Sigmoid colon (tissue), 7 donors: ENCODE data around the gene APBA1. TPM values are rescaled to one million over a fixed set of nuclear protein-coding genes. Genes with fewer than 3 reads are reported as not detected.

ENCODE experiments used
- DNase-seq: peaks from one replicate; pipeline ENCODE4 v3.0.0-alpha.2; 2019
- H3K27ac ChIP-seq, 4 donors: fragments of 200-600 bp; sonication (generic); one replicate each; pipeline ENCODE4 v1.5.1; 2016 to 2019; ENCODE audit warnings: mild to moderate bottlenecking in 1 of 4
- H3K27me3 ChIP-seq, 3 donors: fragments of 200-600 bp; sonication (generic); one replicate each; pipeline ENCODE4 v1.5.1; 2019; ENCODE audit warnings: mild to moderate bottlenecking in 1 of 3
- H3K36me3 ChIP-seq, 4 donors: fragments of 200-600 bp; sonication (generic); one replicate each; pipeline ENCODE4 v1.5.1; 2016 to 2019
- H3K4me1 ChIP-seq, 4 donors: fragments of 200-600 bp; sonication (generic); one replicate each; pipeline ENCODE4 v1.5.1; 2017 to 2019
- H3K4me3 ChIP-seq, 4 donors: fragments of 200-600 bp; sonication (generic); one replicate each; pipeline ENCODE4 v1.5.1; 2017 to 2019; ENCODE audit warnings: mild to moderate bottlenecking in 2 of 4, moderate library complexity in 1 of 4
- H3K9me3 ChIP-seq, 4 donors: fragments of 200-600 bp in 3 of 4; sonication (generic) in 3 of 4; one replicate each; pipeline versions ENCODE4 v1.5.1 to v1.6.1; 2013 to 2019
- EP300 ChIP-seq, 4 donors: sonication (generic); formaldehyde crosslinking; IDR thresholded peaks; one replicate each; pipeline ENCODE4 v1.6.1; 2017; ENCODE audit warnings: antibody characterized with exemption in 4 of 4
- POLR2A ChIP-seq, 2 donors: fragments of 450-650 bp; IDR thresholded peaks; one replicate each; pipeline ENCODE4 v1.6.1; 2016; ENCODE audit warnings: antibody characterized with exemption in 2 of 2, mild to moderate bottlenecking in 2 of 2, moderate library complexity in 2 of 2
- POLR2AphosphoS5 ChIP-seq, 4 donors: sonication (generic); formaldehyde crosslinking; IDR thresholded peaks; one replicate each; pipeline ENCODE4 v1.6.1; 2017; ENCODE audit warnings: antibody characterized with exemption in 4 of 4
- whole genome bisulfite sequencing, 2 donors: extraction: QIAGEN DNeasy Blood & Tissue Kit; methylation state at CpG; one replicate each; pipeline ENCODE4 v1.1.7; 2013; 5-methylcytosine and 5-hydroxymethylcytosine counted together
- intact Hi-C: fragments of 100-400 bp; cut with DNase I; formaldehyde crosslinking; loops from one replicate; pipeline ENCODE4 v1.15.1; 2023
- polyA plus RNA-seq, 3 donors: library from polyadenylated mRNA; stranded (reverse); fragments of 200-250 nt; gene quantifications; one replicate each; pipeline ENCODE4 v1.2.3, GENCODE V29; 2013
- total RNA-seq, 4 donors: library from RNA; depleted of rRNA; stranded (reverse); fragments of >200 nt; gene quantifications; one replicate each; pipeline ENCODE4 v1.1.0, GENCODE V29; 2016
- TF ChIP-seq, protein P1 (sequence below), 4 experiments: fragments of 450-650 bp in 3 of 4; fragments of 200-600 bp in 1 of 4; IDR thresholded peaks; one replicate each; pipeline ENCODE4 v1.5.1; 2016 to 2019; ENCODE audit warnings: antibody characterized with exemption in 4 of 4, mild to moderate bottlenecking in 3 of 4, moderate library complexity in 2 of 4
- donor health status: healthy with polysubstance abuse.
- donor health status: Bipolar disorder and iron deficiency.
- donor health status: healthy.

APBA1 gene
- total and polyA plus RNA-seq, 7 donors: 1.7 to 6.7 (median 4.2) TPM

DNA sequence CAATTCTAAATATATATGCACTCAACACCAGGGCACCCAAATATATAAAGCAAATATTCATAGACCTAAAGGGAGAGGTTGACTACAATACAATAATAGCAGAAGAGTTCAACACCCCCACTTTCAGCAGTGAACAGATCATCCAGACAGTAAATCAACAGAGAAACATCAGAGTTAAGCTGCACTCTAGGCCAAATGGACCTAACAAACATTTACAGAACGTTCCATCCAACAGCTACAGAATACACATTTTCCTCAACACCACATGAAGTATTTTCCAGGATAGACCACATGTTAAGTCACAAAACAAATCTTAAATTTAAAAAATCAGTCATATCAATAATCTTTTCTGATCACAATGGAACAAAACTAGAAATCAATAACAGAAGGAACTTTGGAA is 18.9 kb downstream of the APBA1 start:
- intact Hi-C loops: no loop called here
- H3K4me3 ChIP-seq: no peak overlapping the region
- WGBS, 2 donors: 71 to 74% methylated on average over 1 of the region's 1 CpG
- H3K9me3 ChIP-seq: no peaks in the 10 kb centered on the region
- no peak overlapping the region for H3K27ac ChIP-seq
- no peak for TF ChIP-seq POLR2A (IDR thresholded peaks at IDR 0.05)
- TF ChIP-seq, protein P1, sequence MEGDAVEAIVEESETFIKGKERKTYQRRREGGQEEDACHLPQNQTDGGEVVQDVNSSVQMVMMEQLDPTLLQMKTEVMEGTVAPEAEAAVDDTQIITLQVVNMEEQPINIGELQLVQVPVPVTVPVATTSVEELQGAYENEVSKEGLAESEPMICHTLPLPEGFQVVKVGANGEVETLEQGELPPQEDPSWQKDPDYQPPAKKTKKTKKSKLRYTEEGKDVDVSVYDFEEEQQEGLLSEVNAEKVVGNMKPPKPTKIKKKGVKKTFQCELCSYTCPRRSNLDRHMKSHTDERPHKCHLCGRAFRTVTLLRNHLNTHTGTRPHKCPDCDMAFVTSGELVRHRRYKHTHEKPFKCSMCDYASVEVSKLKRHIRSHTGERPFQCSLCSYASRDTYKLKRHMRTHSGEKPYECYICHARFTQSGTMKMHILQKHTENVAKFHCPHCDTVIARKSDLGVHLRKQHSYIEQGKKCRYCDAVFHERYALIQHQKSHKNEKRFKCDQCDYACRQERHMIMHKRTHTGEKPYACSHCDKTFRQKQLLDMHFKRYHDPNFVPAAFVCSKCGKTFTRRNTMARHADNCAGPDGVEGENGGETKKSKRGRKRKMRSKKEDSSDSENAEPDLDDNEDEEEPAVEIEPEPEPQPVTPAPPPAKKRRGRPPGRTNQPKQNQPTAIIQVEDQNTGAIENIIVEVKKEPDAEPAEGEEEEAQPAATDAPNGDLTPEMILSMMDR (IDR thresholded peaks at IDR 0.05): no peak
- TF ChIP-seq POLR2AphosphoS5 (IDR thresholded peaks at IDR 0.05): no peak
- no peak for TF ChIP-seq EP300 (IDR thresholded peaks at IDR 0.05)
- H3K27me3 ChIP-seq: no peaks in the 10 kb centered on the region
- no peak for DNase-seq
- peaks cover 0 to 7% (median 0%) of the 10 kb centered on the region in 4 donors for H3K4me1 ChIP-seq
- H3K36me3 ChIP-seq: no peaks in the 10 kb centered on the region

- Histone ChIP-seq H3K27ac (no peak overlapping the region), H3K9me3 (no peaks in the 10 kb centered on the region), H3K4me1 (peaks cover 0 to 7% (median 0%) of the 10 kb centered on the region in 4 donors), H3K27me3 (no peaks in the 10 kb centered on the region), H3K36me3 (no peaks in the 10 kb centered on the region), H3K4me3 (no peak overlapping the region)
- no peak for DNase-seq
- intact Hi-C loops: no loop called here
- WGBS, 2 donors: 57 to 58% methylated on average over 4 of the region's 4 CpGs
- TF ChIP-seq EP300 (IDR thresholded peaks at IDR 0.05): no peak
- TF ChIP-seq POLR2AphosphoS5 (IDR thresholded peaks at IDR 0.05): no peak
- TF ChIP-seq, protein P1 (IDR thresholded peaks at IDR 0.05): no peak
- TF ChIP-seq POLR2A (IDR thresholded peaks at IDR 0.05): no peak
Observed at GRCh38 chr9:69649566-69650250, 22.5 kb downstream of the APBA1 start.

DNA sequence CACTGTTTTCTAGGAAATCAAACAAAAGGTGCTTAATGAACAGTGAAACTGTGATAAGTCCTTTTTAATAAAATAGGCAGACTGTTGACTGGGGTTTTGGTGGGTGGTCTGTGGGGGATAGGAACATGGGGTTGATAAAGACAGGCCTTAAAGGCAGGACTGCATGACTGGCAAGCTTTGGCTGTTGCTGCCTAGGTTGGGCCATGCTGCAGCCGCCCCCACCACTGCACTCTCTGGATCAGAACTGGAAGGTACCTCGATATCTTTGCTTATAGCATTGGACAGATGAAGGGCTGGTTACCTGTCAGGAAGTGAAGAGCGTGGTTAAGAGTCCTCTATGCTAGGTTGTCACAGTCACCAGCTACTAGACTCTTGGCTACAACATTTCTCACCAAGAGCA is 24.4 kb downstream of the APBA1 start:
- DNase-seq: no peak
- TF ChIP-seq POLR2A (IDR thresholded peaks at IDR 0.05): no peak
- TF ChIP-seq, protein P1 (IDR thresholded peaks at IDR 0.05): no peak
- TF ChIP-seq EP300 (IDR thresholded peaks at IDR 0.05): no peak
- H3K27me3 ChIP-seq: no peaks in the 10 kb centered on the region
- H3K36me3 ChIP-seq: no peaks in the 10 kb centered on the region
- 91 to 92% methylated on average over 3 of the region's 3 CpGs for WGBS, 2 donors
- H3K4me3 ChIP-seq: no peak overlapping the region
- H3K9me3 ChIP-seq: no peaks in the 10 kb centered on the region
- intact Hi-C loops: no loop called here
- no peak overlapping the region for H3K27ac ChIP-seq
- peaks cover 0 to 7% (median 0%) of the 10 kb centered on the region in 4 donors for H3K4me1 ChIP-seq

- TF ChIP-seq POLR2AphosphoS5 (IDR thresholded peaks at IDR 0.05): no peak
- TF ChIP-seq, protein P1 (IDR thresholded peaks at IDR 0.05): no peak
- H3K9me3 ChIP-seq: peaks cover 0 to 2% (median 0%) of the 10 kb centered on the region in 4 donors
- intact Hi-C loops: no loop called here
- H3K4me3 ChIP-seq: no peak overlapping the region
- no peak for DNase-seq
- no peaks in the 10 kb centered on the region for H3K27me3 ChIP-seq
- no peak overlapping the region for H3K27ac ChIP-seq
- H3K4me1 ChIP-seq: peaks cover 0 to 7% (median 0%) of the 10 kb centered on the region in 4 donors
- H3K36me3 ChIP-seq: no peaks in the 10 kb centered on the region
- WGBS, 2 donors: 53 to 78% methylated on average over 3 of the region's 3 CpGs
Observed at GRCh38 chr9:69646810-69647209, 25.4 kb downstream of the APBA1 start.

DNA sequence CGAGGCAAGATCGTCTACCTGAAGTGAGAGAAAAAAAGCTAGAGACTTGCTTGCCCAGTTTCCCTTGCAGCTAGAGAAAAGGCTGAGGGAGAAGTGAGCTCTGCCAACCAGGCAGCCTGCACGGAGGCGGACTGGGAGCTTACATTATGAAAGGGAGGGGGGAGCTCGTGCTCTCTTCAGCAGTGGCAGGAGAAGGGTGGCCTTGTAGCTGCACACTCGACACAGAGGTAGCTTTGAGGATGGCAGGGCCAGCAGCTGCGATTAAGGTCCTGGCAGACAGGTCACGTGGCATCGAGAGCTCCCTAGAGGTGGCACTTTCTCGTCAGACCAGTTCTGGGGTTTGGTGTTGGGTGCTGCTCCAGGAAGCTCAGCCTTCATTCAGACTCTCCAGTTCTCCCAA is 26.7 kb downstream of the APBA1 start:
- Histone ChIP-seq H3K36me3 (no peaks in the 10 kb centered on the region), H3K4me1 (peaks cover 0 to 7% (median 0%) of the 10 kb centered on the region in 4 donors), H3K27me3 (no peaks in the 10 kb centered on the region), H3K9me3 (peaks cover 0 to 2% (median 0%) of the 10 kb centered on the region in 4 donors), H3K4me3 (no peak overlapping the region), H3K27ac (no peak overlapping the region)
- DNase-seq: no peak
- intact Hi-C loops: no loop called here
- TF ChIP-seq EP300 (IDR thresholded peaks at IDR 0.05) (no peak), POLR2AphosphoS5 (IDR thresholded peaks at IDR 0.05) (no peak), POLR2A (IDR thresholded peaks at IDR 0.05) (no peak)
- TF ChIP-seq, protein P1 (IDR thresholded peaks at IDR 0.05): no peak
- 23 to 76% methylated on average over 10 of the region's 10 CpGs for WGBS, 2 donors
